Naive B cell (primary cell): Measurements from ENCODE around the gene PCDHGA1. TPM values are rescaled to one million over a fixed set of nuclear protein-coding genes. Genes with fewer than 3 reads are reported as not detected.

ENCODE experiments used
- ATAC-seq, 2 donors: fragments of 150-1000 bp; cut with Tn5 transposase; 2 replicates each; pipeline ENCODE4 v1.10.0; 2021; ENCODE audit warnings: low read depth in 2 of 2, mild to moderate bottlenecking in 2 of 2, moderate library complexity in 2 of 2
- DNase-seq: peaks from one replicate; pipeline ENCODE4 v3.0.0; 2022
- H3K27ac Mint-ChIP-seq, 6 donors: one replicate each; pipeline ENCODE4 v1.8.0; 2020 to 2022; ENCODE audit warnings: mild to moderate bottlenecking in 6 of 6, mixed read lengths in 6 of 6, moderate library complexity in 5 of 6, inconsistent platforms in 2 of 6
- H3K27me3 Mint-ChIP-seq, 3 donors: one replicate each; pipeline ENCODE4 v1.8.0; 2021 to 2022; ENCODE audit warnings: mixed read lengths in 3 of 3, mild to moderate bottlenecking in 1 of 3
- H3K36me3 Mint-ChIP-seq, 2 donors: one replicate each; pipeline ENCODE4 v1.8.0; 2020 to 2022; ENCODE audit warnings: mixed read lengths in 2 of 2, inconsistent platforms in 1 of 2, mild to moderate bottlenecking in 1 of 2
- H3K4me1 Mint-ChIP-seq, 3 donors: one replicate each; pipeline ENCODE4 v1.8.0; 2020 to 2022; ENCODE audit warnings: mixed read lengths in 3 of 3, inconsistent platforms in 1 of 3, mild to moderate bottlenecking in 1 of 3, moderate library complexity in 1 of 3
- H3K4me3 Mint-ChIP-seq, 8 donors: one replicate each; pipeline ENCODE4 v1.8.0; 2020 to 2022; ENCODE audit warnings: mild to moderate bottlenecking in 8 of 8, mixed read lengths in 8 of 8, moderate library complexity in 8 of 8, inconsistent platforms in 2 of 8
- H3K9me3 Mint-ChIP-seq, 7 donors: one replicate each; pipeline ENCODE4 v1.8.0; 2020 to 2022; ENCODE audit warnings: mixed read lengths in 7 of 7, mild to moderate bottlenecking in 5 of 7, inconsistent platforms in 2 of 7, moderate library complexity in 1 of 7
- polyA plus RNA-seq, 6 donors: library from polyadenylated mRNA; unstranded; fragments of 300-500 nt; fragmentation: Illumina TruSeq; gene quantifications; one replicate each; pipeline ENCODE4 v1.2.3, GENCODE V29; 2021; ENCODE audit warnings: low read depth in 6 of 6

The PCDHGA1 gene
- polyA plus RNA-seq, 6 donors from 2014 or later, result not detected

DNA sequence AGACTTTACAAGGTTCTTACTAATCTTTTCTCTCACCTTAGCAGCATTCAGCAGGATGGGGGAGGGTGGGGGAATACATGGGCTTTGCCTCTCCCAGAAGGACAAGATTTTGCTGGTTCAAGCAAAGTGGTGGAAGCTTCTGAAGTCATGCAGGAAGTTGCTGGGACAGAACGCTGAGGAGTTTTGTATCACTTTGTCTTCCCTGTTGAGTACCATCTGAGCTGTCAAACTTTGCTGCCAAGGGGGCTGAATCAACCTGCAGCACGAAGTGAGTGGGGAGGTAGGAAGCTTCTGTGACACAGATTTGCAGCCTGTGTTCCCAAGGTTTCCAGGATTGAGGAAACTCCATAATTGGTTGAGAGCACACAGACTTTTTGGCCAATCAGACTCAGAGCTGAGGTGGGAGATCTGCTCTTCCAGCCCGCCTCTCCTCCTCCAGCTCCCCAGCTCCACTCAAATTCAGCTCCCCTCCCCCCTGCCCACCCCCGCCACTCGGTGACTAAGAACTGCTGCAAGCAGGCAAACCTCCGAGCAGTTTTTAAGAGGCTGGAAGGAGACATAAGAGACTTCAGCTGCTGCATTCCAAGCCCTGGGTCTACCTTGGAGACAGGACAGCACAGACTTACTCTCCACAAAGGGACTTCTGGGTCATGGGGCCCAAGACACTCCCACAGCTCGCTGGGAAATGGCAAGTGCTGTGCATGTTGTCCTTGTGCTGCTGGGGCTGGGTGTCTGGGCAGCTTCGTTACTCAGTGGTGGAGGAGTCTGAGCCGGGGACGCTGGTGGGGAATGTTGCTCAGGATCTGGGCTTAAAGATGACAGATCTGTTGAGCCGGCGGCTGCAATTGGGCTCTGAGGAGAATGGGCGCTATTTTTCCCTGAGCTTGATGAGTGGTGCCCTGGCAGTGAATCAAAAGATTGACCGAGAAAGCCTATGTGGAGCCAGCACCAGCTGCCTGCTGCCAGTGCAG lies 158.6 kb downstream of the PCDHGA1 start, which contains the start of gene PCDHGC5:
Gene PCDHGC5 (plus strand): TSS at position 491 of the 971 bp plus-strand sequence. CDS start 160 bp downstream, at position 651.
- peaks cover 20 to 40% (median 22%) of the 10 kb centered on the region in 3 donors for H3K4me1 Mint-ChIP-seq
- no peak for DNase-seq
- peaks cover 7 to 9% of the 10 kb centered on the region in 2 donors for H3K36me3 Mint-ChIP-seq
- H3K9me3 Mint-ChIP-seq, result peaks cover 0 to 5% (median 0%) of the 10 kb centered on the region in 7 donors
- H3K4me3 Mint-ChIP-seq, result peak within 1 kb of the TSS in 2 of 8 donors; percentile 9 to 65
- peaks cover 71 to 96% (median 74%) of the 10 kb centered on the region in 3 donors for H3K27me3 Mint-ChIP-seq
- no peak within 1 kb of the TSS for H3K27ac Mint-ChIP-seq
- ATAC-seq, result no peak

DNA sequence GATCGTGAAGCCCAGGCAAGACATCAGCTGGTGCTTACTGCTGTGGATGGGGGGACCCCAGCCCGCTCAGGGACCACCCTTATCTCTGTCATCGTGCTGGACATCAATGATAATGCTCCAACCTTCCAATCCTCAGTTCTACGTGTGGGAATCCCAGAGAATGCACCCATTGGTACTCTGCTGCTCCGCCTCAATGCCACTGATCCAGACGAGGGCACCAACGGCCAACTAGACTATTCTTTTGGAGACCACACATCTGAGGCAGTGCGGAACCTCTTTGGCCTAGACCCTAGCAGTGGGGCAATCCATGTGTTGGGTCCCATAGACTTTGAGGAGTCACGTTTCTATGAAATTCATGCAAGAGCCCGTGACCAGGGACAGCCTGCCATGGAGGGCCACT lies 159.5 kb downstream of the PCDHGA1 start:
- Mint-ChIP-seq H3K4me3 (peak overlapping the region in 2 of 8 donors; percentile 20 to 43), H3K36me3 (peaks cover 7 to 9% of the 10 kb centered on the region in 2 donors), H3K27ac (no peak overlapping the region), H3K9me3 (peaks cover 0 to 5% (median 0%) of the 10 kb centered on the region in 7 donors), H3K4me1 (peaks cover 12 to 37% (median 13%) of the 10 kb centered on the region in 3 donors), H3K27me3 (peaks cover 67 to 96% (median 74%) of the 10 kb centered on the region in 3 donors)
- ATAC-seq (no peak), DNase-seq (no peak)

DNA sequence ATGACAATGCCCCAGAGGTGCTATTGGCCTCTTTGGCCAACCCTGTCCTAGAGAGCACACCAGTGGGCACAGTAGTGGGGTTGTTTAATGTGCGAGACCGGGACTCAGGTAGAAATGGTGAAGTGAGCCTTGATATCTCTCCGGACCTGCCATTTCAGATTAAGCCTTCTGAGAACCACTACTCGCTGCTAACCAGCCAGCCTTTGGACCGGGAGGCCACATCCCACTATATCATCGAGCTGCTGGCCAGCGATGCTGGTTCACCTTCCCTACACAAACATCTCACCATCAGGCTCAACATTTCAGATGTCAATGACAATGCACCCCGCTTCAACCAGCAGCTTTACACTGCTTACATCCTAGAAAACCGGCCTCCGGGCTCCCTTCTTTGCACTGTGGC lies 160.0 kb downstream of the PCDHGA1 start:
- Mint-ChIP-seq H3K36me3 (peaks cover 7 to 9% of the 10 kb centered on the region in 2 donors), H3K9me3 (peaks cover 0 to 5% (median 0%) of the 10 kb centered on the region in 7 donors), H3K27me3 (peaks cover 70 to 96% (median 72%) of the 10 kb centered on the region in 3 donors), H3K27ac (no peak overlapping the region), H3K4me1 (peaks cover 8 to 33% (median 14%) of the 10 kb centered on the region in 3 donors), H3K4me3 (peak overlapping the region in 1 of 8 donors; percentile 43)
- DNase-seq, result no peak
- no peak for ATAC-seq

DNA sequence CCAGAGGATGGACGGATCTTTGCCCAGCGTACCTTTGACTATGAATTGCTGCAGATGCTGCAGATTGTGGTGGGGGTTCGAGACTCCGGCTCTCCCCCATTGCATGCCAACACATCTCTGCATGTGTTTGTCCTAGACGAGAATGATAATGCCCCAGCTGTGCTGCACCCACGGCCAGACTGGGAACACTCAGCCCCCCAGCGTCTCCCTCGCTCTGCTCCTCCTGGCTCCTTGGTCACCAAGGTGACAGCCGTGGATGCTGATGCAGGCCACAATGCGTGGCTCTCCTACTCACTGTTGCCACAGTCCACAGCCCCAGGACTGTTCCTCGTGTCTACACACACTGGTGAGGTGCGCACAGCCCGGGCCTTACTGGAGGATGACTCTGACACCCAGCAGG lies 160.5 kb downstream of the PCDHGA1 start:
- no peak for DNase-seq
- Mint-ChIP-seq H3K36me3 (peaks cover 7 to 9% of the 10 kb centered on the region in 2 donors), H3K4me3 (peak overlapping the region in 4 of 8 donors; percentile 25 to 69 (median 42)), H3K27me3 (peaks cover 75 to 96% (median 77%) of the 10 kb centered on the region in 3 donors), H3K9me3 (peaks cover 0 to 7% (median 1%) of the 10 kb centered on the region in 7 donors), H3K27ac (peak overlapping the region in 1 of 6 donors; percentile 7), H3K4me1 (peaks cover 11 to 34% (median 17%) of the 10 kb centered on the region in 3 donors)
- ATAC-seq, result no peak

DNA sequence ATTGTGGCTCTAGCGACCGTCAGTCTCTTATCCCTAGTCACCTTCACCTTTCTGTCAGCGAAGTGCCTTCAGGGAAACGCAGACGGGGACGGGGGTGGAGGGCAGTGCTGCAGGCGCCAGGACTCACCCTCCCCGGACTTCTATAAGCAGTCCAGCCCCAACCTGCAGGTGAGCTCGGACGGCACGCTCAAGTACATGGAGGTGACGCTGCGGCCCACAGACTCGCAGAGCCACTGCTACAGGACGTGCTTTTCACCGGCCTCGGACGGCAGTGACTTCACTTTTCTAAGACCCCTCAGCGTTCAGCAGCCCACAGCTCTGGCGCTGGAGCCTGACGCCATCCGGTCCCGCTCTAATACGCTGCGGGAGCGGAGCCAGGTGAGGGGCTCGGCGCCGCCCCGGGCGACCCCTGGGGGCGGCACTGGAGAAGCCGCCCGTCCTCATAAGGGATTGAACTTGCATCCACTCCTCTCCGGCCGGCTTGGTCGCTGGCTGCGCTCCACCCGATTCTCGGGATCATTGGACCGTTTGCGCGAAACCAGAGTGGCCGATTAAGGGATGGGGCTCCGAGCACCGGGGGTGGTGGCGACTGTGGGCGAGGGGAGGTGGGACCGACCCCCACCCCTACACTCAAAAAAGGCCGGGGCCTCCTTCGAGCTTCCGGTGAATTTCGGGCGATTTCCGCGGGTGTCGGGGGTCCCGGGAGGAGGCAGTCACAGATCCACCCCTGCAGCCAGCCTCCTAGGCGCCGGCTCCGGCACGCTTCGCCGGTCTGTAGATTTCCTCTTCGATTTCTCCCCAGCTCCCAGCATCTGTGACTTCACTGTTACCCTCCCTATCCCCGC lies 161.2 kb downstream of the PCDHGA1 start:
- Mint-ChIP-seq H3K27ac (peak overlapping the region in 2 of 6 donors; percentile 67 to 93), H3K9me3 (peaks cover 0 to 7% (median under 1%) of the 10 kb centered on the region in 7 donors), H3K27me3 (peaks cover 73 to 96% (median 76%) of the 10 kb centered on the region in 3 donors), H3K4me3 (peak overlapping the region; percentile 67 to 92 (median 82)), H3K36me3 (peaks cover 7 to 9% of the 10 kb centered on the region in 2 donors), H3K4me1 (peaks cover 11 to 28% (median 17%) of the 10 kb centered on the region in 3 donors)
- peak in 1 of 2 donors; percentile 45 for ATAC-seq
- no peak for DNase-seq

- DNase-seq (peak; percentile 38), ATAC-seq (peak; percentile 76 to 81)
- Mint-ChIP-seq H3K36me3 (peaks cover 7 to 9% of the 10 kb centered on the region in 2 donors), H3K9me3 (peaks cover 0 to 7% (median 0%) of the 10 kb centered on the region in 7 donors), H3K4me1 (peaks cover 11 to 26% (median 17%) of the 10 kb centered on the region in 3 donors), H3K27ac (peak overlapping the region in 2 of 6 donors; percentile 67 to 93), H3K27me3 (peaks cover 65 to 95% (median 69%) of the 10 kb centered on the region in 3 donors), H3K4me3 (peak overlapping the region; percentile 67 to 92 (median 82))
These were observed 162.0 kb downstream of the PCDHGA1 start for GRCh38 chr5:141492168-141492885.

DNA sequence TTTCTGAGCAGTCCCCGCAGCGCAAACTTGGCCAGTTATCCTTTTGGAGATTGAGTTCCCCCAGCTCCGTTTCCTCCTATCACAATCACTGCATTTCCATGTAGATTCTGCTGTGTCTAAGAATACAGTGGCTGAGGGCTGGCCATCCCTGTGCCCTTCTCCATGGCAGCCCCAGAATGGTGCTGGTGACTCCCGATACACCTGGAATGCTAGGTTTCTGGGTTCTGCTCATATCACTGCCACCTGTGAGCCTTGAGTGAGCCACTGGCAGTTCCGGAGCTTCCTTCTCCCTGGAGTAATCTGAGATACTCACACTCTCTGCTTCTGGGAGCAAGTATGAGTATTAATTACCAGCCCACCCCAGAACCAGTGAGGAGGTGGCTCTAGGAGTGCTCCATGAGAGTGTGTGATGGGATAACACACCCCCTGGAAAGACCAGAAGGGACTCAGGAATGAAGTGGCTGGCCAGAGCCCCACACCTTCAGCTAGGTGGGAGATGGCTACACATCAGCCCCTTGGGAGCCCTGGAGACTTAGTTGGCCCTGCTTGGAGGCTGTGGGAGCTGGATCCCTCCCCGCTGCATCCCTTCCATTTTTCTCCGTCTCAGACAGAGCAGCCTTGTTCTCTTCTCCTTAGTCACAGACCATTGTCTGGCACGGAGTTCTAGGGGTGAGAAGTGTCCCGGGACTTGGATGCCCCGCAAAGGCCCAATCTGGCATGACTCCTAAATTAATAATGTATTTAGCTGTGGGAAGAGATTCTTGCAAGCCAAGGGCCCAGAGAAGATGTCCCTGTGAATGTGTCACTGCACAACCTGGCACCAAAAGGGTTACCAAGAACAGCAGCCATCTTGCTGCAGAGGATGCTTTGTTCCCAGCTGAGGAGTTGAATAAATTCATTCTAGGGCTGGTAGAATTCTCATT lies 163.4 kb downstream of the PCDHGA1 start:
- H3K9me3 Mint-ChIP-seq, result peaks cover 0 to 6% (median 0%) of the 10 kb centered on the region in 7 donors
- DNase-seq (no peak), ATAC-seq (no peak)
- H3K27ac Mint-ChIP-seq, result no peak overlapping the region
- H3K4me1 Mint-ChIP-seq, result peaks cover 11 to 26% (median 17%) of the 10 kb centered on the region in 3 donors
- H3K36me3 Mint-ChIP-seq, result peaks cover 7 to 9% of the 10 kb centered on the region in 2 donors
- peaks cover 55 to 96% (median 65%) of the 10 kb centered on the region in 3 donors for H3K27me3 Mint-ChIP-seq
- H3K4me3 Mint-ChIP-seq, result peak overlapping the region in 3 of 8 donors; percentile 82 to 92 (median 84)

GRCh38 chr5:141494761-141495452 lies 164.6 kb downstream of the PCDHGA1 start:
- Mint-ChIP-seq H3K27ac (no peak overlapping the region), H3K27me3 (peaks cover 49 to 86% (median 53%) of the 10 kb centered on the region in 3 donors), H3K4me1 (peaks cover 11 to 26% (median 17%) of the 10 kb centered on the region in 3 donors), H3K36me3 (peaks cover 7 to 9% of the 10 kb centered on the region in 2 donors), H3K9me3 (peaks cover 0 to 6% (median 0%) of the 10 kb centered on the region in 7 donors), H3K4me3 (peak overlapping the region in 2 of 8 donors; percentile 25 to 54)
- no peak for ATAC-seq
- DNase-seq, result no peak

DNA sequence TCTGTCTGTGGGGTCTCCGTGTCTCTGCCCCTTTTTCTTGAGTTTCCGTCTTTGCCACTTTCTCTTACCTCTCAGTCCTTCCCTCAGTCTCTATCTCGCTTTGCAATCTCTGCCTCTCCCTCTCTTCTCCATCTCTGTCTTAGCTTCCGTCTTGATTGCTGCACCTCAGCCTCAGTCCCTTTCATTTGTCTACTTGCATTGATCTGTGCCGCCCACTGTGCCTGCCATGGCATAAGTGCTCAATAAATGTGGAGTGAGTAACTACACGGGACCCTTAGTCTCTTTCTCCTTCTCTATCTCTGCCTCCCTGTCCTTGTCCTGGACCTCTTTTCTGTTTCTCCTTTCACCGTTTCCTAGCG lies 165.1 kb downstream of the PCDHGA1 start:
- DNase-seq, result no peak
- H3K4me1 Mint-ChIP-seq, result peaks cover 11 to 26% (median 17%) of the 10 kb centered on the region in 3 donors
- no peak for ATAC-seq
- H3K36me3 Mint-ChIP-seq, result peaks cover 6 to 7% of the 10 kb centered on the region in 2 donors
- H3K9me3 Mint-ChIP-seq, result peaks cover 0 to 6% (median 0%) of the 10 kb centered on the region in 7 donors
- peak overlapping the region in 4 of 8 donors; percentile 7 to 71 (median 40) for H3K4me3 Mint-ChIP-seq
- peaks cover 44 to 81% (median 48%) of the 10 kb centered on the region in 3 donors for H3K27me3 Mint-ChIP-seq
- H3K27ac Mint-ChIP-seq, result no peak overlapping the region

- Mint-ChIP-seq H3K4me3 (peak overlapping the region in 1 of 8 donors; percentile 54), H3K36me3 (peaks cover under 1 to 2% of the 10 kb centered on the region in 2 donors), H3K4me1 (peaks cover 11 to 23% (median 15%) of the 10 kb centered on the region in 3 donors), H3K9me3 (peaks cover 0 to 6% (median 0%) of the 10 kb centered on the region in 7 donors), H3K27me3 (peaks cover 38 to 75% (median 42%) of the 10 kb centered on the region in 3 donors), H3K27ac (no peak overlapping the region)
- ATAC-seq, result no peak
- no peak for DNase-seq
These were observed 165.7 kb downstream of the PCDHGA1 start for GRCh38 chr5:141496038-141496437.

DNA sequence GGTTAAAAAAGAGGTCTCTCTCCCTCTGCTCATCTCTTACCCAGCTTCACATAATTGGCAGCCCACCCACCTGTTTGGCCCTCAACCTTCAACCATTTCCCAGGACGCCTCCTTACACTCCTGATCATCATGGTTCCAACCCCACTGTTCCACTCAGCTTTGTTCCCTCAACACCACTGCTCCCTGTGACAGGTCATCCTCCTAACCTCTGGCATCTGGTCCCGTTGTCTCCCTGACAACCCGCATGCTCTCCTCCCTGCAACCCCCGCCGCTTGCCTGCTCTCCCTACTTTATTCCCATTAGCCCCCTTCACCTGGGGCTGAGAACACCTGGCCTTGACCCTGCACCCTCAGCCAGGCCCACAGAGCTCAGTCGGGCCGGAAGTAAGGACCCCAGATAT lies 171.4 kb downstream of the PCDHGA1 start:
- no peaks in the 10 kb centered on the region for H3K36me3 Mint-ChIP-seq
- peaks cover 0 to 6% (median 0%) of the 10 kb centered on the region in 7 donors for H3K9me3 Mint-ChIP-seq
- peaks cover 0 to 4% (median 3%) of the 10 kb centered on the region in 3 donors for H3K4me1 Mint-ChIP-seq
- peak overlapping the region in 1 of 6 donors; percentile 39 for H3K27ac Mint-ChIP-seq
- DNase-seq (no peak), ATAC-seq (no peak)
- H3K4me3 Mint-ChIP-seq, result peak overlapping the region in 1 of 8 donors; percentile 22
- H3K27me3 Mint-ChIP-seq, result peaks cover 5 to 34% (median 8%) of the 10 kb centered on the region in 3 donors
